ENCODE measurements around the gene SEMA3A.
"Not testable (repeated sequence)": the region's sequence is repeated elsewhere in the genome, so short reads cannot be mapped to it uniquely, and the experiment has no call there.

SEMA3A gene

DNA sequence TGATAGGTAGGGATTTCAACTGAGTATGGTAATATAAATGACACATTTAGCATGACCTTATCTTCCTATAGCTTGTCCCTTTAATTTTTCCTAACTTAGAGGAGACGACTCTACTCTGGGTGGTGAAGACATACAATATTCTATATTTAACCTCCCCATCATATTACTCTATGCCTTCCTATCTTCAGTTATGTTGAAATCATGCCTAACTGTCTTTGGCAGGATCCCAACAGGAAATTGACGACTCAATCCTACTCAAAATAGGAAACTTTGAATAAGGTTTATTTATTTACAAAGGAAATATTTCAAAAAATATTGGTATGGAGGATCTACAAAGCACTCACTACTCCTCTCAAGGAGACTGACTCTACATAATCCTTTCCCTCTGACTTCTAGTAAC, 24.1 kb upstream of the SEMA3A start:
- H3K9ac ChIP-seq (ENCODE audit: low read depth, low read length), result no peak overlapping the region
- no peaks in the 10 kb centered on the region for H3K9me3 ChIP-seq (ENCODE audit: control insufficient read depth, insufficient read depth, low read length)
- no peak overlapping the region for H3K4me3 ChIP-seq (ENCODE audit: low read depth, low read length)
- H3K4me1 ChIP-seq (ENCODE audit: control insufficient read depth, insufficient read depth, low read length), result no peaks in the 10 kb centered on the region
- H3K36me3 ChIP-seq (ENCODE audit: control insufficient read depth, insufficient read depth, low read length), result no peaks in the 10 kb centered on the region
- no peaks in the 10 kb centered on the region for H3K27me3 ChIP-seq (ENCODE audit: control insufficient read depth, insufficient read depth, low read length)

GRCh38 chr7:84216472-84216871, 21.9 kb upstream of the SEMA3A start:
- Histone ChIP-seq H3K36me3 (ENCODE audit: control insufficient read depth, insufficient read depth, low read length) (no peaks in the 10 kb centered on the region), H3K9ac (ENCODE audit: low read depth, low read length) (no peak overlapping the region), H3K27me3 (ENCODE audit: control insufficient read depth, insufficient read depth, low read length) (no peaks in the 10 kb centered on the region), H3K4me3 (ENCODE audit: low read depth, low read length) (no peak overlapping the region), H3K9me3 (ENCODE audit: control insufficient read depth, insufficient read depth, low read length) (no peaks in the 10 kb centered on the region), H3K4me1 (ENCODE audit: control insufficient read depth, insufficient read depth, low read length) (no peaks in the 10 kb centered on the region)

DNA sequence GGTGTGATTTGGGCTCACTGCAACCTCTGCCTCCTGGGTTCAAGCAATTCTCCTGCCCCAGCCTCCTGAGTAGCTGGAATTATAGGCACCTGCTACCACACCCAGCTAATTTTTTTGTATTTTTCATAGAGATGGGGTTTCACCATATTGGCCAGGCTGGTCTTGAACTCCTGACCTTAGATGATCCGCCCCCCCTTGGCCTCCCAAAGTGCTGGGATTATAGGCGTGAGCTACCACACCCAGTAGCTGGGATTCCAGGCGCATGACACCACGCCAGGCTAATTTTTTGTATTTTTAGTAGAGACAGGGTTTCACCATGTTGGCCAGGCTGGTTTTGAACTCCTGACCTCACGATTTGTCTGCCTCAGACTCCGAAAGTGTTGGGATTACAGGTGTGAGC, 20.2 kb upstream of the SEMA3A start:
- H3K36me3 ChIP-seq (ENCODE audit: control insufficient read depth, insufficient read depth, low read length), result not testable (repeated sequence)

GRCh38 chr7:84210301-84210700, 15.7 kb upstream of the SEMA3A start:
- Histone ChIP-seq H3K27me3 (ENCODE audit: control insufficient read depth, insufficient read depth, low read length) (no peaks in the 10 kb centered on the region), H3K9me3 (ENCODE audit: control insufficient read depth, insufficient read depth, low read length) (no peaks in the 10 kb centered on the region), H3K4me3 (ENCODE audit: low read depth, low read length) (no peak overlapping the region), H3K4me1 (ENCODE audit: control insufficient read depth, insufficient read depth, low read length) (peaks cover 12% of the 10 kb centered on the region), H3K36me3 (ENCODE audit: control insufficient read depth, insufficient read depth, low read length) (no peaks in the 10 kb centered on the region), H3K9ac (ENCODE audit: low read depth, low read length) (no peak overlapping the region)

More for the DNA sequence above, 20.2 kb upstream of the SEMA3A start:
- H3K9ac ChIP-seq (ENCODE audit: low read depth, low read length); H3K4me3 ChIP-seq (ENCODE audit: low read depth, low read length); H3K9me3 ChIP-seq (ENCODE audit: control insufficient read depth, insufficient read depth, low read length); H3K27me3 ChIP-seq (ENCODE audit: control insufficient read depth, insufficient read depth, low read length); H3K4me1 ChIP-seq (ENCODE audit: control insufficient read depth, insufficient read depth, low read length): not testable (repeated sequence)

- Histone ChIP-seq H3K27me3 (ENCODE audit: control insufficient read depth, insufficient read depth, low read length) (no peaks in the 10 kb centered on the region), H3K36me3 (ENCODE audit: control insufficient read depth, insufficient read depth, low read length) (no peaks in the 10 kb centered on the region), H3K4me1 (ENCODE audit: control insufficient read depth, insufficient read depth, low read length) (peaks cover 18% of the 10 kb centered on the region), H3K9ac (ENCODE audit: low read depth, low read length) (no peak overlapping the region), H3K4me3 (ENCODE audit: low read depth, low read length) (no peak overlapping the region), H3K9me3 (ENCODE audit: control insufficient read depth, insufficient read depth, low read length) (no peaks in the 10 kb centered on the region)
Measured at GRCh38 chr7:84209006-84209405, 14.4 kb upstream of the SEMA3A start.

- no peaks in the 10 kb centered on the region for H3K27me3 ChIP-seq (ENCODE audit: control insufficient read depth, insufficient read depth, low read length)
- no peak overlapping the region for H3K4me3 ChIP-seq (ENCODE audit: low read depth, low read length)
- H3K36me3 ChIP-seq (ENCODE audit: control insufficient read depth, insufficient read depth, low read length), result no peaks in the 10 kb centered on the region
- peaks cover 18% of the 10 kb centered on the region for H3K4me1 ChIP-seq (ENCODE audit: control insufficient read depth, insufficient read depth, low read length)
- no peaks in the 10 kb centered on the region for H3K9me3 ChIP-seq (ENCODE audit: control insufficient read depth, insufficient read depth, low read length)
- H3K9ac ChIP-seq (ENCODE audit: low read depth, low read length), result no peak overlapping the region
Measured at GRCh38 chr7:84207615-84208014, 13.0 kb upstream of the SEMA3A start.

DNA sequence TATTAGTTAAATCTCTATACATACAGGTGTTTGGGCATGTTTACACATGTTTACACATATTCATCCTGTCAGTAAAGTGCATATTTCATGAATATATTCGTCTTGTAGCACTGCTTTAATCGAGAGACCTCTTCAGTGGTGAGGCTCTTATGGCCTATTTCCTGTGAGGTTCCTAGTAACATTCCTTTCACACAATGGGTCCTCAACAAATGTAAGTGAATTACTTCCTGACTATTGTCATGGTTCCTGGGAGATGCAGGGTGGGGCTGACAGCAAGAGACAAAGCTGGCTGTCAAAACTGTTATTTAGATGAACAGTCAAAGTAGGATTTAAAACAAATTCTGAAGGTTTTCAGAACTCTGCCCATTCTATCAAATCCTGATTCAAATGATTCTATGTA, 12.4 kb upstream of the SEMA3A start:
- no peaks in the 10 kb centered on the region for H3K27me3 ChIP-seq (ENCODE audit: control insufficient read depth, insufficient read depth, low read length)
- H3K4me1 ChIP-seq (ENCODE audit: control insufficient read depth, insufficient read depth, low read length), result peaks cover 18% of the 10 kb centered on the region
- no peaks in the 10 kb centered on the region for H3K9me3 ChIP-seq (ENCODE audit: control insufficient read depth, insufficient read depth, low read length)
- no peak overlapping the region for H3K9ac ChIP-seq (ENCODE audit: low read depth, low read length)
- no peak overlapping the region for H3K4me3 ChIP-seq (ENCODE audit: low read depth, low read length)
- no peaks in the 10 kb centered on the region for H3K36me3 ChIP-seq (ENCODE audit: control insufficient read depth, insufficient read depth, low read length)

GRCh38 chr7:84204655-84205054, 10.1 kb upstream of the SEMA3A start:
- Histone ChIP-seq H3K4me1 (ENCODE audit: control insufficient read depth, insufficient read depth, low read length) (peaks cover 34% of the 10 kb centered on the region), H3K4me3 (ENCODE audit: low read depth, low read length) (no peak overlapping the region), H3K27me3 (ENCODE audit: control insufficient read depth, insufficient read depth, low read length) (no peaks in the 10 kb centered on the region)

DNA sequence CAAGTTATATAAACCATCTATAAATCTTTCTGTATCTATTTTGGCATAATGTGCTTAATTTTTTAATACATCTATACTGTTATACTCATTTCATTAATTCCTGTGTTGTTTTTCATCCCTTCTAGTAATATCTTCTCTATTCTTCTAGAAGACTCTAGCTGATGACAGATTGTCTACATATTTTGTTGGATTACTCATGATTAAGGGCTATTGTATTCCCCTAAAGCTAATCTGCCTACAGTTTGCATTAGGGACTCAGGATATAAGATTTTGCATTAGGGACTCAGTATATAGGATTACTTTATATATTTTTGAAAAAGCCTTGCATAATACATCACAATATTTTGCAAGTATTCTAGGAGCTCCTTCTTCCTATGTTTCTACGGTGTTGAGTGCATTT, 8.3 kb upstream of the SEMA3A start:
- peaks cover 39% of the 10 kb centered on the region for H3K4me1 ChIP-seq (ENCODE audit: control insufficient read depth, insufficient read depth, low read length)
- no peak overlapping the region for H3K4me3 ChIP-seq (ENCODE audit: low read depth, low read length)
- H3K27me3 ChIP-seq (ENCODE audit: control insufficient read depth, insufficient read depth, low read length), result no peaks in the 10 kb centered on the region
- no peaks in the 10 kb centered on the region for H3K36me3 ChIP-seq (ENCODE audit: control insufficient read depth, insufficient read depth, low read length)
- H3K9me3 ChIP-seq (ENCODE audit: control insufficient read depth, insufficient read depth, low read length), result no peaks in the 10 kb centered on the region
- no peak overlapping the region for H3K9ac ChIP-seq (ENCODE audit: low read depth, low read length)

More at GRCh38 chr7:84204655-84205054, 10.1 kb upstream of the SEMA3A start:
- no peak overlapping the region for H3K9ac ChIP-seq (ENCODE audit: low read depth, low read length)
- H3K9me3 ChIP-seq (ENCODE audit: control insufficient read depth, insufficient read depth, low read length), result no peaks in the 10 kb centered on the region
- no peaks in the 10 kb centered on the region for H3K36me3 ChIP-seq (ENCODE audit: control insufficient read depth, insufficient read depth, low read length)

DNA sequence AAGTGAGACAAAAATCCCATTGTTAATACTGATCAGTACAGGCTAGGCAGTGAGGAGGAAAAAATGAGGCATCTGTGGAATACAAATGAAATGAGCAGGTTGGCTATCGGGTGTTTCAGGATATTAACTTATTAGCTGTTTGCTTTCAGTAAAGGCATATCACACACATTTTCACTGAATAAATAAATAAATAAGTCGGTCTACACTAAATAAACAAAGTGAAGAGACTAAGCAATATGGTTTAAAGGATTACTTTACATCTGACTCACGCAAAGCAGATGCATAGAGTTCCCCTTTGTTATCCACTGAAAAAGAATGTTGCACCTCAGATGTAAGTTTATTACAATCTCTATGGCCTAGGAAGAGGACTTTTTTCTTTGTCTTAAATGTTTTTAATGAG, 6.3 kb upstream of the SEMA3A start:
- no peak overlapping the region for H3K9ac ChIP-seq (ENCODE audit: low read depth, low read length)
- H3K4me1 ChIP-seq (ENCODE audit: control insufficient read depth, insufficient read depth, low read length), result peaks cover 35% of the 10 kb centered on the region
- no peaks in the 10 kb centered on the region for H3K9me3 ChIP-seq (ENCODE audit: control insufficient read depth, insufficient read depth, low read length)
- H3K4me3 ChIP-seq (ENCODE audit: low read depth, low read length), result no peak overlapping the region
- H3K27me3 ChIP-seq (ENCODE audit: control insufficient read depth, insufficient read depth, low read length), result no peaks in the 10 kb centered on the region
- no peaks in the 10 kb centered on the region for H3K36me3 ChIP-seq (ENCODE audit: control insufficient read depth, insufficient read depth, low read length)

DNA sequence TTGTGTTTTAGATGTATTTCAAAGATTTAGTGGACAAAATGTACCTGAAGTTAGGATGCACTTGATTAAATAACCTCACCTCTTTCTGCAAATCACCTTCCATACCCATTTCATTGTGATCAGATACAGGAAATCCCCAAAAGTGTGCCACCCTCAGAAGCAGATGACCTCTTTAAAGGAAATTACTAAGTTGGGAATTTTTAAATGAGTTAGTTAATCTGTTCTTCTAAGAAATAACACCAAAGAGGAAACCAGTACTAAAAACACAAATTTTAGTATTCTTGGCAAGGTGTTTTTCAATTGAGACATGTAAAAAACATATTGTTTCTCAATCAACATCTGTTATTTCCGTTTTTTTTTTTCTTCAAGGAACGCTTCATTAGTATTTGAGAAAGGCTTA, 4.6 kb upstream of the SEMA3A start:
- Histone ChIP-seq H3K27me3 (ENCODE audit: control insufficient read depth, insufficient read depth, low read length) (no peaks in the 10 kb centered on the region), H3K9me3 (ENCODE audit: control insufficient read depth, insufficient read depth, low read length) (no peaks in the 10 kb centered on the region), H3K4me3 (ENCODE audit: low read depth, low read length) (no peak overlapping the region), H3K36me3 (ENCODE audit: control insufficient read depth, insufficient read depth, low read length) (no peaks in the 10 kb centered on the region), H3K9ac (ENCODE audit: low read depth, low read length) (no peak overlapping the region), H3K4me1 (ENCODE audit: control insufficient read depth, insufficient read depth, low read length) (peaks cover 35% of the 10 kb centered on the region)

- Histone ChIP-seq H3K9ac (ENCODE audit: low read depth, low read length) (no peak overlapping the region), H3K4me1 (ENCODE audit: control insufficient read depth, insufficient read depth, low read length) (peaks cover 27% of the 10 kb centered on the region), H3K4me3 (ENCODE audit: low read depth, low read length) (peak overlapping the region; percentile 47)
Measured at GRCh38 chr7:84196084-84196503, 1.5 kb upstream of the SEMA3A start.

More at GRCh38 chr7:84196084-84196503, 1.5 kb upstream of the SEMA3A start:
- Histone ChIP-seq H3K27me3 (ENCODE audit: control insufficient read depth, insufficient read depth, low read length) (no peaks in the 10 kb centered on the region), H3K36me3 (ENCODE audit: control insufficient read depth, insufficient read depth, low read length) (no peaks in the 10 kb centered on the region), H3K9me3 (ENCODE audit: control insufficient read depth, insufficient read depth, low read length) (no peaks in the 10 kb centered on the region)
